IPS-NIHi7 (cell line): ENCODE measurements around the gene ERC2.

ENCODE experiments used
- DNase-seq: peaks from one replicate; pipeline ENCODE4 v3.0.0; 2012; ENCODE audit warnings: mixed read lengths; ENCODE audit errors: extremely low spot score

ERC2 gene

GRCh38 chr3:55620351-55621025, 847.8 kb downstream of the ERC2 start:
- DNase-seq: peak; percentile 30

DNA sequence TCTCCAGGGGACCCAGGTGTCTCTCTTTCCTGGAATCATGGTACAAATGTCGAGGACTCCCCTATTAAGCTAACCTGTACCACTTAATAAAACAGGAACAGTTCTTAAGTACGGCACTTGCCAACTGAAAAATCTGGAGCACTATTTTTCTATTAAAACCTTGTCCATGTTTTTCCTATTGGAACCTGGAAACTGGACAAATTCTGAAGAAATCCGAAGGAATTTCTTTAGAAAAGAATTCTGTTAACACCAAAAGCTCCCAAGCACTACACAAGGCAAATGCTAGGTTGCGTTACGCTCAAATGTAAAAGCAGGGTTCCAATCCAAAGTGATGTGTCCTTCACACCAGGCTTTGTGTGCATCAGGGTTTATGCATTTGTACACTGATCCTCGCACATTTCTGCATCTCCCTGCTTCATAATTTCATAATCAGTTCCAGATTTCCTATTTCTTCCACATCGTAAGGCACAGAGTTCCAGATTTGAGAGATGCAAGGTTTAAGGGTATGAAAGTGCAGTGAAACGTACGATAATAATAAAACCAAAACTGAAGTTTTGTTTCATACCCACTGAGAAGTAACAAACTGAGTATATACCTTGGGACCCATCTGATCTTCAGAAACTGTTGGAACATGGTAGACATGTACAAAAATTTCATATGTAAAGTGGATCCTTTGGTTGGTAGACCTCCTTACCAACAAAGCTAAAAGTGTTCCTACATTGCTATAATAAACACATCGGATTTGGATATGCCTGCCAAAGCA, 849.0 kb downstream of the ERC2 start:
- DNase-seq: no peak

DNA sequence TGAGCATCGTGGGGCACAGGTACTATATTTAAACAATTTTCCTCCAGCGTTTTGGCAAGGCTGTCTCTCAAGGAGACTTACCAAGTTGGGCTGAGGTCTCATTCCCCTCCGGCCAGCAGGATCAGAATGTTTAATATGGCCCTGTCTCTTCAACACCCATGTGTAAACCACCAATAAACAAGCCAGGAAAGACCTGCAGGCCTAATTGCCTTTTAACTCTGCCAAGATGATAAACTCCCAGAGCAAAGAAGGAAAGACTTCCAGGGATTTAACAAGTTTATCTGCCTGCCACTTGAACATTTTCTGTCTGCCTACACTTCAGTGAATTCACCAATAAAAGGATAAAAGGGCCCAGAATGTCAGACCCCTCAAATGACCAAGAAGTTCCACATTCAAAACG, 850.9 kb downstream of the ERC2 start:
- DNase-seq: no peak

- DNase-seq: no peak
Measured at GRCh38 chr3:55616803-55617202, 851.5 kb downstream of the ERC2 start.

- peak; percentile 67 for DNase-seq
Measured at GRCh38 chr3:55615694-55616295, 852.5 kb downstream of the ERC2 start.

- DNase-seq: peak; percentile 30
Measured at GRCh38 chr3:55615039-55615693, 853.1 kb downstream of the ERC2 start.

- DNase-seq: no peak
Measured at GRCh38 chr3:55611121-55611520, 857.1 kb downstream of the ERC2 start.

DNA sequence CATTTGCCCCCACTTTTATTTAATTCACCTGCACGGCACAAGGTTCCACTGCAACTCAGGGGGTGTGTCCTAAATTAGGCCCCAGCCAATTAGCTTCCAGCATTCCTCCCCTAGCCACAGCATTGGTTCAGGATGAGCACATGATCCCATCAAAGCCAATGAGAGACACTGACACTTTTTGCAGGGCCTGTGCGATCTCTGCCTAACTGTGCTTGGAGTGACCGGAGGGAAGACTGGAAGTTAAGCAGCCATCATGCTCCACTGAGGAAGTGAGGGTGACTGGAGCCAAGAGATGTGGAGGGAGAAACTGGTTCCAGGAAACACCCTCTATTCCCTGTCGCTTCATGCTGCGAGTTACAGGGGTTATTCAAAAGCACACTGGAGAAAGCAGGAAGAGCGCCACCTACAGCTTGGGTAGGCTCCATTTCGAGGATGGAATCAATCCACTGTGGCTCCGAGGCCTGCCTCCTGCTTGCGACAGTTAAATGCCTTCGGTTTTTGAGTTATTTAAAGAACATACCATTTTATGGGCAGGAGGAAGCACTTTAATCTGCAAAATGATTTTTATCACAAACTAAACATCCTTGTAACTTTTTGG, 858.9 kb downstream of the ERC2 start:
- DNase-seq: peak; percentile 68

GRCh38 chr3:55608301-55608937, 859.8 kb downstream of the ERC2 start:
- DNase-seq: no peak

GRCh38 chr3:55607844-55608243, 860.4 kb downstream of the ERC2 start:
- DNase-seq: no peak

DNA sequence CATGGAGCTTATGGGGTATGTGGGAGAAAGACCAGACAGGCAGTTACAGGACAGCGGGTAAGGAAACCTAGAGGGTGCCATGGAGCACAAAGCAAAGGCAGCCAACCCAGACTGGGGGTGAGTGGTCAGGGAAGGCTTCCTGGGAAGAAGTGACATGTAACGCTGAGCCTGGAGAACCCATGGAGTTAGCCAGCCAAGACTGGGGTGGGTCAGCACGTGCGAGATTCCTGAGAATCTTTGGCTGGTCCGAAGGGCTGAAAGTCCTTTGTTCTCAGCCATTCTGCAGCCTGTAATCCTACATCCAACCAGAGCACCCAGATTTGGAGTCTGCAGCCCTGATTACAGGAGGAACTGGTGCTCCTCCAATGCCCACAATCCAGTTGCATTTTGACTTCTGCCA, 861.1 kb downstream of the ERC2 start:
- DNase-seq: peak; percentile 58

GRCh38 chr3:55605443-55606236, 862.6 kb downstream of the ERC2 start:
- no peak for DNase-seq

DNA sequence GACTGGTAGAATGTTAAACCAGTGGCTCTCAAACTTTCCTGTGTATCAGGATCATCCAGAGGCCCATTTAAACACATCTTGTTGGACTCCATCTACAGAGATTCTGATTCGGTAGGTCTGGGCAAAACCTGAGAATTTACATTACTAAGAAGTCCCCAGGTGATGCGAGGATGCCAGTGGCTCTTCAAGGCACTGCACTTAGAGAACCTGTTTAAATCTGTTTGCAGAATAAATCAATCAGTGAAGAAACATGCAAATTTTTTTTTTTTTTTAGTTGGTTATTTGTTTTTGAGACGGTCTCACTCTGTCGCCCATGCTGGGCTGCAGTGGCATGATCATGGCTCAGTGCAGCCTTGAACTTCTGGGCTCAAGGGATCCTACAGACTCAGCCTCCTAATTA, 863.4 kb downstream of the ERC2 start:
- DNase-seq: no peak

DNA sequence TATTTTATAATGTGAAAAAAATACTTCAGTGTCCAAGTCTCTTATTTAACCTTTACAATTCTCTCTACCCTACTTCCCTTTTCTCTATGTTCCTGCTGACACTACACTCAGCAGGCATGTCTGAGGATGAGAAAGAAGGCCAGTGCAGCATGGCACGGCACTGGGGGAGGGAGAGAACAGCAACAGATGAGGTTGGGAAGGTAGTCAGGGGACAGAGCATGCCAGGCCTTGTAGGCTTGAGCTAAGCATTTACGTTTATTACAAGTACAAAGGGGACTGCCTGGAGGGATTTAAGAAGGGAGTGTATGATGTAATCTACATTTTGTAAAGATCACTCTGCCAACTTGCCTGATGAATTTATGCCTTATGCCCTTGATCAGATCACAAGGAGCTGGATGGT, 863.9 kb downstream of the ERC2 start:
- no peak for DNase-seq

- DNase-seq: no peak
Measured at GRCh38 chr3:55601366-55602080, 866.7 kb downstream of the ERC2 start.

GRCh38 chr3:55598224-55598623, 870.0 kb downstream of the ERC2 start:
- DNase-seq: no peak

DNA sequence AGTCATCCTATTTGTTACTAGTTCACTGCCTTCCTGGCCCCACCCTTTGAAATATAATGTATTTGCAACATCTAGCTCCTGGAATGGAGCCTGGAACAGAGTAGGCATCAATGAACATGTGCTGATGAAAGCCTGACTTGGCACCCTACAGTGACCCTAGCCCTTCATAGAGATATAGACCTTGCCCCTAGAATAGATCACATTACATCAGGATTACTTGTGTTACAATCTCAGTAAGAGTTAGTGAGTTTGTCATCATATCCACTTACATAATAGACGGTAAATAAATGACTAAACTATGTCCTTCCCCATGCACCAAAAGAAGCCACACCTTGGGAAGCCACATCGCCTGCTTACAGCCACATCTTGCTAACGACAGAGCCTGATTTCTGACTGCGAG, 870.6 kb downstream of the ERC2 start:
- DNase-seq: no peak

DNA sequence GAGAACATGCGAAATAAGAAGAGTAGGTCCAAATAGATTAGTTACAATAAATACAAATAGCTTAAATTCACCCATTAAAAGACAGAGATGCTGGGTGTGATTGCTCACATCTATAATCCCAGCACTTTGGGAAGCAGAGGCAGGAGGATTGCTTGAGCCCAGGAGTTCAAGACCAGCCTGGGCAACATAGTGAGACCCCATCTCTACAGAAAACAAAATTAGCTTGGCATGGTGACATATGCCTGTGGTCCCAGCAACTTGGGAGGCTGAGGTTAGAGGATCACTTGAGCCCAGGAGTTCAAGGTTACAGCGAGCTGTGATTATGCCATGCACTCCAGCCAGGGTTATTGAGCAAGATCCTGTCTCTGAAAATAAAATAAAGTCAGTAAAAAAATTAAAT, 872.1 kb downstream of the ERC2 start:
- no peak for DNase-seq

DNA sequence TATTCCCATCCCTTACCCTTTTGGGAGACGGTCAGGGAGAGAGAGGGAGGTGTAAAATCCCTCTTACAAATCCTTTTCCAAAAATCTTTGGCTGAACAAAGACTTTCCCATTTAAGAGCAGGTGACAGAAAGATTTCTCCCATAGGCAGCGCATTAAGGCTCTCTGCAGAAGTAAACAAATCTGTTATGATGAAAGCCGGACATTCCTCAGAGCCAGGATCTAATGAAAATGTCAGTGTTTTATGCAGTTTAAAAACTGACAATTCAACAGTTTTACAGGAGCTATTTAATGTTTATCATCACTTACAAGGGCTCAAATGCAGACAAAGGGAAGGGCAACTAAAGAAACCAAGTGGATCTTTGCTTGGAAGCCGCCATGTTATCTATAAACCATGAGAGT, 872.8 kb downstream of the ERC2 start:
- DNase-seq: no peak

DNA sequence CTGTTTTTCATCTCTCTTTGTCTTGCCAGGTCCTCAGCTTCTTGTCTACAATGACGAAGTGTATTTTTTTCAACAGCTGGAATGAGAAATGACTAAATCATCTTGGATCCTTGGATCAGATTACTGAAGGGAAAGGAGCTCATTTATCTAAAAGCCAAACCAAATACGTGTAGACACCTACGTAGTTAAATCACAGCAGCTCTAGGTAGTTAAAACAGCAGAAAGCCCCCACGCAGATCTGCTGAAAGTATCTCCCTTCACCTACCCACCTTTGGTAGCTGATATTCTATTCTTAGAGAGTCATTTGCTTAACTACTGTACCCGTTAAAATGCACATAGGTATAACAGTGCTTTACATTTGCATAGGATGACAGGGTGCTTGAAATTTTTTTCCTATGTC, 875.7 kb downstream of the ERC2 start:
- DNase-seq: no peak
